K562 (cell line): ENCODE data around the gene LHPP. TPM values are rescaled to one million over a fixed set of nuclear protein-coding genes. Genes with fewer than 3 reads are reported as not detected.

Experiments
- ATAC-seq: fragments of 200-7000 bp; cut with Tn5 transposase; 3 replicates; pipeline ENCODE4 v1.9.1; 2020; ENCODE audit warnings: moderate library complexity
- BruUV-seq: library from RNA; stranded (reverse); fragments of 400-500 nt; replicated peaks from 2 replicates; lab custom pipeline; 2021; lab: Mats Ljungman, UMichigan
- CTCF ChIA-PET: fragments of 300-600 bp; formaldehyde crosslinking; extraction: SDS; loops from one replicate; lab custom pipeline; 2021; ENCODE audit warnings: low intra/inter-chr PET ratio; lab: Yijun Ruan, JAX
- POLR2A ChIA-PET: fragments of 300-600, 350-650 bp; sonication (Branson Sonifier 250); formaldehyde crosslinking; extraction: SDS; loops from one replicate; lab custom pipeline; 2021; ENCODE audit warnings: antibody characterized with exemption, inconsistent platforms; lab: Yijun Ruan, JAX
- DNase-seq, 4 experiments: peaks; one replicate each; pipeline versions ENCODE4 v3.0.0 to v3.0.0-alpha.2; 2011 to 2018; ENCODE audit warnings: low spot score in 3 of 4, mixed read lengths in 3 of 4; ENCODE audit errors: extremely low read depth in 1 of 4
- FAIRE-seq: peaks from 2 replicates; lab custom pipeline; 2011; peaks lifted over from hg19 to GRCh38; lab: Jason Lieb, UNC
- H2AFZ ChIP-seq: 2 replicates; pipeline ENCODE4 v1.6.0; 2011; ENCODE audit warnings: low read depth, low read length, control low read depth, inconsistent platforms
- H3K27ac ChIP-seq: fragments of 200-600 bp; 3 replicates; pipeline ENCODE4 v1.8.0; 2011; ENCODE audit warnings: low read depth, mild to moderate bottlenecking, control low read depth, inconsistent platforms, low read length, moderate library complexity, mixed read lengths; ENCODE audit errors: extremely low read depth
- H3K27me3 ChIP-seq, 2 experiments: fragments of 300-600 bp in 1 of 2; 2 replicates in 1 of 2; 3 replicates in 1 of 2; pipeline versions ENCODE4 v1.6.0 to v1.8.0; 2011; ENCODE audit warnings: inconsistent platforms in 2 of 2, low read length in 2 of 2, mild to moderate bottlenecking in 1 of 2, mixed read lengths in 1 of 2, moderate library complexity in 1 of 2; ENCODE audit not compliant: control insufficient read depth in 2 of 2, insufficient read depth in 2 of 2
- H3K36me3 ChIP-seq: fragments of 300-600 bp; 3 replicates; pipeline ENCODE4 v1.8.0; 2011; ENCODE audit warnings: mild to moderate bottlenecking, low read length, inconsistent platforms; ENCODE audit not compliant: control insufficient read depth, insufficient read depth
- H3K4me1 ChIP-seq, 2 experiments: fragments of 200-600 bp in 1 of 2; replicated peaks in 1 of 2; 2 replicates in 1 of 2; 3 replicates in 1 of 2; pipeline versions ENCODE4 v1.5.1 to v1.8.0; 2011; ENCODE audit warnings: inconsistent platforms in 2 of 2, low read length in 2 of 2, mild to moderate bottlenecking in 1 of 2, mixed read lengths in 1 of 2, moderate library complexity in 1 of 2; ENCODE audit not compliant: control insufficient read depth in 2 of 2, insufficient read depth in 2 of 2
- H3K4me2 ChIP-seq: 2 replicates; pipeline ENCODE4 v1.6.1; 2011; ENCODE audit warnings: low read length, control low read depth, inconsistent platforms, mixed read lengths; ENCODE audit not compliant: insufficient read depth
- H3K4me3 ChIP-seq: fragments of 200-600 bp; sonication (generic), shearing (Covaris generic); 2 replicates; pipeline ENCODE4 v1.5.1; 2016; ENCODE audit warnings: control low read depth, inconsistent platforms
- H3K79me2 ChIP-seq: fragments of 200-600 bp; 3 replicates; pipeline ENCODE4 v1.8.0; 2011; ENCODE audit warnings: low read length, inconsistent platforms; ENCODE audit not compliant: control insufficient read depth, insufficient read depth
- H3K9ac ChIP-seq, 2 experiments: 2 replicates each; pipeline versions ENCODE4 v1.6.0 to v1.6.1; 2011; ENCODE audit warnings: low read depth in 2 of 2, low read length in 2 of 2, control low read depth in 1 of 2, inconsistent platforms in 1 of 2, mild to moderate bottlenecking in 1 of 2, mixed read lengths in 1 of 2; ENCODE audit not compliant: insufficient read depth in 1 of 2
- H3K9me1 ChIP-seq: one replicate; pipeline ENCODE4 v1.6.0; 2011; ENCODE audit warnings: inconsistent platforms, mild to moderate bottlenecking, low read length, moderate library complexity; ENCODE audit not compliant: control insufficient read depth, insufficient read depth
- H3K9me3 ChIP-seq: replicated peaks from 2 replicates; pipeline ENCODE4 v1.5.1; 2011; ENCODE audit warnings: low read depth, low read length, inconsistent platforms; ENCODE audit not compliant: control insufficient read depth, insufficient read depth
- H4K20me1 ChIP-seq: replicated peaks from 2 replicates; pipeline ENCODE4 v1.6.1; 2011; ENCODE audit warnings: low read length, inconsistent platforms, mixed read lengths; ENCODE audit not compliant: control insufficient read depth, insufficient read depth
- C11orf30 ChIP-seq: fragments of 450-650 bp; IDR thresholded peaks from 2 replicates; pipeline ENCODE4 v1.6.1; 2016; ENCODE audit warnings: low read depth, mild to moderate bottlenecking
- EWSR1 ChIP-seq: fragments of 450-650 bp; IDR thresholded peaks from 2 replicates; pipeline ENCODE4 v1.6.1; 2018; ENCODE audit warnings: borderline replicate concordance, mild to moderate bottlenecking, low read depth, moderate library complexity; ENCODE audit not compliant: partially characterized antibody
- GTF2E2 ChIP-seq: fragments of 200-800 bp; sonication (Bioruptor generic); IDR thresholded peaks from 2 replicates; pipeline ENCODE4 v1.6.1; 2016; ENCODE audit warnings: missing genetic modification characterization, missing compliant biosample characterization
- HLTF ChIP-seq: fragments of 450-650 bp; IDR thresholded peaks from 2 replicates; pipeline ENCODE4 v1.6.1; 2016
- KLF6 ChIP-seq: fragments of 250-450 bp; sonication (Bioruptor Pico); IDR thresholded peaks from 2 replicates; pipeline ENCODE4 v1.4.0; 2020; ENCODE audit warnings: mild to moderate bottlenecking, moderate library complexity, borderline replicate concordance
- MTA1 ChIP-seq: fragments of 450-650 bp; IDR thresholded peaks from 2 replicates; pipeline ENCODE4 v1.6.1; 2017; ENCODE audit warnings: borderline replicate concordance
- MXI1 ChIP-seq: IDR thresholded peaks from 2 replicates; pipeline ENCODE4 v1.6.1; 2011; ENCODE audit warnings: low read depth, mild to moderate bottlenecking, improper control_type of control experiment, low read length
- NEUROD1 ChIP-seq: fragments of 150-350 bp; IDR thresholded peaks from 2 replicates; pipeline ENCODE4 v1.6.1; 2014; ENCODE audit warnings: borderline replicate concordance, low read length, low read depth; ENCODE audit not compliant: partially characterized antibody
- NFXL1 ChIP-seq: fragments of 450-650 bp; formaldehyde crosslinking; IDR thresholded peaks from 2 replicates; pipeline ENCODE4 v1.4.0; 2021; ENCODE audit warnings: mild to moderate bottlenecking
- NR4A1 ChIP-seq, 2 experiments: fragments of 250-450 bp in 1 of 2; fragments of 450-650 bp in 1 of 2; sonication (Bioruptor Pico) in 1 of 2; IDR thresholded peaks; 2 replicates each; pipeline versions ENCODE4 v1.4.0 to v1.6.1; 2016 to 2020; ENCODE audit warnings: mild to moderate bottlenecking in 2 of 2, missing compliant biosample characterization in 1 of 2, missing genetic modification characterization in 1 of 2, moderate library complexity in 1 of 2
- RB1 ChIP-seq: fragments of 450-650 bp; IDR thresholded peaks from 2 replicates; pipeline ENCODE4 v1.6.1; 2017; ENCODE audit warnings: low read depth, mild to moderate bottlenecking
- RBM34 ChIP-seq: fragments of 200-400 bp; formaldehyde crosslinking; IDR thresholded peaks from 2 replicates; pipeline ENCODE4 v1.6.1; 2018; ENCODE audit warnings: low read length, borderline replicate concordance; ENCODE audit not compliant: insufficient read depth
- RUNX1 ChIP-seq: sonication (generic); IDR thresholded peaks from 2 replicates; pipeline ENCODE4 v1.6.1; 2016; ENCODE audit warnings: antibody characterized with exemption, low read depth
- SAFB2 ChIP-seq: fragments of 200-400 bp; formaldehyde crosslinking; IDR thresholded peaks from 2 replicates; pipeline ENCODE4 v1.6.1; 2018; ENCODE audit warnings: borderline replicate concordance, low read length, low read depth, moderate library complexity; ENCODE audit not compliant: severe bottlenecking
- SMAD1 ChIP-seq: fragments of 150-350 bp; IDR thresholded peaks from 2 replicates; pipeline ENCODE4 v1.6.1; 2014; ENCODE audit warnings: low read length, low read depth; ENCODE audit not compliant: partially characterized antibody
- THAP7 ChIP-seq: fragments of 250-450 bp; sonication (Bioruptor Pico); IDR thresholded peaks from 2 replicates; pipeline ENCODE4 v1.5.0; 2021
- ZFP1 ChIP-seq: fragments of 450-650 bp; formaldehyde crosslinking; IDR thresholded peaks from 2 replicates; pipeline ENCODE4 v1.4.0; 2020; ENCODE audit warnings: mild to moderate bottlenecking, mixed read lengths
- ZNF133 ChIP-seq: fragments of 250-450 bp; sonication (Bioruptor Pico); IDR thresholded peaks from 2 replicates; pipeline ENCODE4 v1.4.0; 2020; ENCODE audit warnings: mild to moderate bottlenecking
- WGBS: fragments of 100-300 bp; shearing (Covaris generic); methylation state at CpG from one replicate; pipeline ENCODE4 v1.1.6; 2016; ENCODE audit warnings: low coverage, mixed read lengths; ENCODE audit not compliant: insufficient coverage; ENCODE audit errors: missing lambda C conversion rate; 5-methylcytosine and 5-hydroxymethylcytosine counted together
- in situ Hi-C: fragments of 300-500 bp; cut with MboI; formaldehyde crosslinking; loops from 4 replicates; pipeline ENCODE4 v1.15.0; 2018; ENCODE audit warnings: inconsistent platforms, mixed read lengths
- intact Hi-C: fragments of 100-400 bp; cut with micrococcal nuclease; formaldehyde crosslinking; loops from 2 replicates; pipeline ENCODE4 v1.14.2; 2022
- polyA plus RNA-seq, 8 experiments: library from polyadenylated mRNA; depleted of rRNA in 4 of 8; stranded (reverse) in 5 of 8; unstranded in 3 of 8; fragments of >200 nt; fragmentation: Nextera tagmentation in 2 of 8; fragmentation: Illumina TruSeq in 1 of 8; extraction: Ambion mirVana in 2 of 8; extraction: Trizol in 1 of 8; gene quantifications; 2 replicates each; pipeline versions ENCODE4 v1.2.1 to v1.2.3, GENCODE V29; 2011 to 2014; ENCODE audit warnings: inconsistent platforms in 1 of 8, missing spikeins in 1 of 8
- total RNA-seq, 7 experiments: library from RNA; depleted of rRNA in 6 of 7; stranded (reverse); fragments of >200 nt in 6 of 7; fragmentation: Illumina TruSeq in 2 of 7; extraction: Trizol in 2 of 7; gene quantifications; 2 replicates each; pipeline versions ENCODE4 v1.2.1 to v1.2.3, GENCODE V29; 2011 to 2021; ENCODE audit warnings: low replicate concordance in 1 of 7

Gene LHPP
- total and polyA plus RNA-seq, 9 of the 15 experiments (the other 6 are each of a cell fraction or from before 2014, with no cell fraction given): 0.34 to 7.4 (median 3.0) TPM

DNA sequence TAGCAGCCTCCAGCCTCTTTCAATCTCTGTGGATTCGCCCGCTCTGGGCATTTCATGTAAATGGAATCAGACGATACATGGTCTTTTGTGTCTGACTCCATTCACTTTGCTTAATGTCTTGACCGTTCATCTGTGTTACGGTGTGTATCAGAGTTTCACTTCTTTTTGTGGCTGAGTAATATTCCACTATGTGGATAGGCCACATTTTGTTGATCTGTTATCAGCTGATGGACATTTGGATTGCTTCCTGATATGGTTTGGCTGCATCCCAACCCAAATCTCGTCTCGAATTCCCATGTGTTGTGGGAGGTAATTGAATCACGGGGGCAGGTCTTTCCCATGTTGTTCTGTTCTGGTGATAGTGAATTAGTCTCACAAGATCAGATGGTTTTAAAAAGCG is 109.0 kb downstream of the LHPP start:
- no peak overlapping the region for H3K4me3 ChIP-seq
- H2AFZ ChIP-seq: no peak overlapping the region
- no peak overlapping the region for H3K4me2 ChIP-seq
- ATAC-seq (no peak), DNase-seq (no peak), FAIRE-seq (no peak)
- H3K9me1 ChIP-seq: no peaks in the 10 kb centered on the region
- no peaks in the 10 kb centered on the region for H3K79me2 ChIP-seq
- no peak overlapping the region for H3K27ac ChIP-seq
- peaks cover 6 to 23% of the 10 kb centered on the region in 2 experiments; a peak in 3 of 5 replicates for H3K27me3 ChIP-seq
- no TSS peak for BruUV-seq
- H3K9me3 ChIP-seq: no peaks in the 10 kb centered on the region
- CTCF ChIA-PET: no interaction called here
- 40% methylated on average over 9 of the region's 9 CpGs for WGBS
- no peaks in the 10 kb centered on the region for H3K36me3 ChIP-seq
- TF ChIP-seq NFXL1 (no peak), MTA1 (no peak), NR4A1 (CRISPR knock-in tag; IDR thresholded peaks at IDR 0.05) (no peak), NR4A1 (tag; IDR thresholded peaks at IDR 0.05) (no peak), EWSR1 (no peak), THAP7 (no peak), ZNF133 (CRISPR knock-in tag) (no peak), RB1 (no peak), ZFP1 (CRISPR knock-in tag) (no peak), SMAD1 (no peak), KLF6 (CRISPR knock-in tag) (no peak), MXI1 (no peak), C11orf30 (no peak), HLTF (no peak), NEUROD1 (no peak), SAFB2 (no peak), RUNX1 (no peak), RBM34 (no peak), GTF2E2 (tag) (no peak)
- H3K9ac ChIP-seq: no peak overlapping the region
- intact Hi-C loops (no loop called here), in situ Hi-C loops (no loop called here)
- no peaks in the 10 kb centered on the region; the same call in 1 of the 2 replicates for H4K20me1 ChIP-seq
- peaks cover 0 to 22% of the 10 kb centered on the region in 2 experiments; a peak in 4 of 5 replicates for H3K4me1 ChIP-seq
- POLR2A ChIA-PET: no interaction called here
